ENCODE data around the gene GCC1.

The GCC1 gene

GRCh38 chr7:127536394-127536691 lies 49.1 kb downstream of the GCC1 start:
- DNase-seq (ENCODE audit: low read depth), result no peak

DNA sequence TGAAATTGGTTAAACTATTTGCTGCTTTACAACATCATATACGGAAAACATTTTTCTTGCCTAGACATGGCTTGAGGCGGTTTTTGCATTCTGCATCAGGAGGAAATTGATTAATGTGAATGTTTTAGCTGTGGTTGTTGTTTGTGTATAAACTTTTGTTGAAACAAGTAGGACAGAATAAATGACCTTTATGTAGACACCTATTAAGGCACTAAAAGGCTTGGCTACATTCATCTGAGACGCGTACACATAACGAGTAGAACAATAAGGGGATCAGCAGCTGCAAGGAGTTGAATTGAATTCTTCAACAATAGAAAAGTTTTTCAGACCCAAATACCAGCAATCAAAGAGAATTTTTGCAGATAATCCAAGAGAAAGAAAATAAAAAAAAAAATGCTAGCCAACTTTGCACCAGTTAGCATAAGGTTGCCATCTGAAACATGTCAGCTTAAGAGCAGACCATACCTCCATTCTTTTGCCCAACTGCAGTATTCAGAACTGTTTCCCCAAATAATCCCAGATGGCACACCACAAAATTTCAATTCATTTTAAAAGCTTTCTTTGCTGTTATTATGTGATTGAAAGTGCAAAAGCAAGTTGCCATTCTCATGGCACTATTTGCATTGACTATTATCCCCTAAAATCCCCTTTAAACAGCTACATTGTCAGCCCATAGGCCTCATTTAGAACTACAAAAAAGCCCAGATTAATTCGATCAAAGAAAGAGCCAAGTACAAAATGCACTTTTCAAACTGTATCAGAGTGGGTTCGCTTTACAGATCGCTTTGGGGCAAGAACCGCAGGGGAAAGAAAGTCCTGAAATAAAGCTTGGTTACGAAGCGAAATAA lies 49.6 kb downstream of the GCC1 start:
- DNase-seq (ENCODE audit: low read depth), result no peak

DNA sequence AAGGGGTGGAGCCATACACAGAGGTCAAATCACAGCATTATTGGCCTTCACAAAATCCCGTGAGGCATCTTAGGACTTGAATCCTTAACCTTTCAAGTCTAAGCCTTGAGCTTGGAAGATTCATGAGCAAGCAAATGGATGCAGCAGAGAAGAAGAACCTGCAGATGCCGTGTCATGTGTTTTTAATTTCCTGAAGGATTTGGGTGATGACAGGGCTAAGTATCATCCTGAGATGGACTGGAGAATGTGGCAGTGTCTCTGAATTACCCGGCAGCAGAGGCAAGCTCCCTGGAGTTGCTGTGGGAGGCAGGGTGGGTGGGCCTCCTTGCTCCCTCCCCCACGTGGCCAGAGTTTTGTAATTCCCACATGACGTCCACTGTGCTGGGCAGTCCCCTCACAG lies 50.8 kb downstream of the GCC1 start:
- DNase-seq (ENCODE audit: low read depth), result no peak

GRCh38 chr7:127532736-127533135 lies 52.7 kb downstream of the GCC1 start:
- DNase-seq (ENCODE audit: low read depth), result no peak

- no peak for DNase-seq (ENCODE audit: low read depth)
Measured at GRCh38 chr7:127532151-127532550, 53.2 kb downstream of the GCC1 start.
